ENCODE data around the gene MT1A. TPM values are rescaled to one million over a fixed set of nuclear protein-coding genes. Genes with fewer than 3 reads are reported as not detected.

MT1A gene
- total RNA-seq, 1 donor = 0.72 TPM

GRCh38 chr16:56682703-56683397 is 44.4 kb downstream of the MT1A start:
- peak overlapping the region; percentile 79 for H3K4me3 ChIP-seq (ENCODE audit: low read depth, low read length)
- no peak for TF ChIP-seq CTCF (IDR thresholded peaks at IDR 0.05; ENCODE audit: insufficient read depth, low read length)

GRCh38 chr16:56683424-56684172 is 45.1 kb downstream of the MT1A start:
- H3K4me3 ChIP-seq (ENCODE audit: low read depth, low read length) = peak overlapping the region; percentile 79
- DNase-seq (ENCODE audit: low read depth) = no peak
- TF ChIP-seq CTCF (IDR thresholded peaks at IDR 0.05; ENCODE audit: insufficient read depth, low read length) = no peak

More at GRCh38 chr16:56682703-56683397, 44.4 kb downstream of the MT1A start:
- no peak for DNase-seq (ENCODE audit: low read depth)

- DNase-seq (ENCODE audit: low read depth) = no peak
- TF ChIP-seq CTCF (IDR thresholded peaks at IDR 0.05; ENCODE audit: insufficient read depth, low read length) = no peak
- H3K4me3 ChIP-seq (ENCODE audit: low read depth, low read length) = no peak overlapping the region
These were observed 45.9 kb downstream of the MT1A start for GRCh38 chr16:56684256-56684925.

GRCh38 chr16:56684926-56685590 is 46.6 kb downstream of the MT1A start:
- no peak for DNase-seq (ENCODE audit: low read depth)
- H3K4me3 ChIP-seq (ENCODE audit: low read depth, low read length) = no peak overlapping the region
- no peak for TF ChIP-seq CTCF (IDR thresholded peaks at IDR 0.05; ENCODE audit: insufficient read depth, low read length)

GRCh38 chr16:56686758-56687157 is 48.3 kb downstream of the MT1A start:
- H3K4me3 ChIP-seq (ENCODE audit: low read depth, low read length) = no peak overlapping the region
- no peak for TF ChIP-seq CTCF (IDR thresholded peaks at IDR 0.05; ENCODE audit: insufficient read depth, low read length)
- DNase-seq (ENCODE audit: low read depth) = no peak

- no peak for TF ChIP-seq CTCF (IDR thresholded peaks at IDR 0.05; ENCODE audit: insufficient read depth, low read length)
- no peak overlapping the region for H3K4me3 ChIP-seq (ENCODE audit: low read depth, low read length)
- no peak for DNase-seq (ENCODE audit: low read depth)
These were observed 50.3 kb downstream of the MT1A start for GRCh38 chr16:56688762-56689161.
